GM21528 (cell line): ENCODE measurements around the gene HOXA10.

Experiments used
- ATAC-seq: cut with Tn5 transposase; IDR thresholded peaks from one replicate; pipeline ENCODE4 v1.9.1; 2021; ENCODE audit warnings: mild to moderate bottlenecking, moderate library complexity; ENCODE audit not compliant: unreplicated experiment, low FRiP score

Gene HOXA10

DNA sequence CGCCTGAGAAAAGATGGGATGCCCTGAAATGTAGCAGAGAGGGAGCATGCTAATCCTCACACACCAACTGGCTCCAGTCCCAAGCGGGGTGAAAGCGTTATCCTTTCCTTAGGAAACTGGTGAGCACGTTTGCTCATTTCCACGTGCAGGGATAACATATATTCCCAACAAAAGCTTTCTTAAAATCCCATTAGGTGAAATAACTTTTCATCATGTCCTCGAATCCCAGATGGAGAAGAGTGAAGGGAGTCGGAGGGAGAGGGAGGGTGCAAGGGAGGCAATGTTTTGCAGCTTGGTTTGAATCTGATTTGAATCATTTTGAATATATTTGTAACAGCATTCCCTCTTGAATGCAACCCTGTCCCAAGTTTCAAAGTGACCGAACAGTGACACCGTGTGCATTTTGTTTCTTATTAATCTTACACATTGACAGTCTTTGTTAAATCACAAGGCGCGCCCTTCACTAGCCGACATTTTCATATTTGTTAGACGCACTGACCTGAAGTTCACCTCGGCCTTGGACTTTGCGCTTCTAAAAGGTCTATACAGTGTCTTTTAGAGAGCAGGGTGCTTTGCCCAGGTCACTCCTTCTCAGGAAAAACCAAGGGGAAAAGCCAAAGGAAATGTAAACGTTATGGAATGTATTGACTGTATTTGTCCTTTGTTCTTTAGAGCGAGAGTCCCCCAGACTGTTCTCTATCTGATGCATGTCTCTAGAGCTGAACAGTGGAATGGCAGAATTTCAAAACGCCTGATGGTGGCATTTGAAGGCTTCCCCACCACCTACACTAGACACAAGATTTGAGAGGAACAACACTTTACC, 40.5 kb downstream of the HOXA10 start:
- no peak for ATAC-seq

DNA sequence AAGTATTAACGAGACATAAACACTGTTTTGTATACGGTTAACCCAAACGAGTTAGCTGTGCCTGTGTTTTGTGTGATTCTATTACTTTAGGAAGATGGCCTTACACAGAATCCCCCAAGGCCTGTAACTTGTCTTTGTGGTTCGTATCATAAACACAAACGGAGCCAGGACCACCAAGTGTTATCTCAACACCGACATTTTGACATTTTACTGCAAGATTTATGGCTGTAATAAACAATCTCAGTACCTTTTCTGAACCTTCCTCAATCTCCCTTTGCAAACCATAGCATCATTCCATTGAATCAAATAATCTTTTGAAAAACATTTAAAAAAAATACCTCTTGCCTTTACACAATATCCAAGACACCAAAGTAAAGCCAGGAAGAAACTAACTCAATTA, 41.1 kb downstream of the HOXA10 start:
- ATAC-seq = no peak

DNA sequence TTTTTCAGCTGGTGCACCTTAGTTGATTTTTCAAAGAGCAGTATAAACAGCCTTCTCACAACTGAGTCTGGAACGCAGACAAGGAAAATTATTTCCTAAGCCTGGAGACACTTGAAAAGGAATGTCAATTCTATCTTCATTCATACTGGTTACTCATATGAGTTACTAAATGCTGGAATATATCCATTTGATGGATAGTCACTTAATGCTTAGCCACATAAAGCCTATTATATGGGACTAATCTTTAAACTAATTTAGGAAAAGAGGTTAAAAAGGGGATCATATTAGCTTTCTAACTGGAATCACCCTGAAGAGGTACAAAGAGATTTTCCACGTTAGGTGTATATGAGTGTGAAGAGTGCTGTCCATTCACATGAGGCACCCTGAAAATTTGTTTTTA, 41.9 kb downstream of the HOXA10 start:
- no peak for ATAC-seq

GRCh38 chr7:27131390-27131819, 42.7 kb downstream of the HOXA10 start:
- ATAC-seq = no peak

- ATAC-seq = no peak
Observed at GRCh38 chr7:27130540-27131389, 43.4 kb downstream of the HOXA10 start, which contains the start of gene HOXA4. Gene HOXA4, minus strand, starts transcription at chr7:27130757. Its CDS starts 24 bp downstream, at chr7:27130733.

DNA sequence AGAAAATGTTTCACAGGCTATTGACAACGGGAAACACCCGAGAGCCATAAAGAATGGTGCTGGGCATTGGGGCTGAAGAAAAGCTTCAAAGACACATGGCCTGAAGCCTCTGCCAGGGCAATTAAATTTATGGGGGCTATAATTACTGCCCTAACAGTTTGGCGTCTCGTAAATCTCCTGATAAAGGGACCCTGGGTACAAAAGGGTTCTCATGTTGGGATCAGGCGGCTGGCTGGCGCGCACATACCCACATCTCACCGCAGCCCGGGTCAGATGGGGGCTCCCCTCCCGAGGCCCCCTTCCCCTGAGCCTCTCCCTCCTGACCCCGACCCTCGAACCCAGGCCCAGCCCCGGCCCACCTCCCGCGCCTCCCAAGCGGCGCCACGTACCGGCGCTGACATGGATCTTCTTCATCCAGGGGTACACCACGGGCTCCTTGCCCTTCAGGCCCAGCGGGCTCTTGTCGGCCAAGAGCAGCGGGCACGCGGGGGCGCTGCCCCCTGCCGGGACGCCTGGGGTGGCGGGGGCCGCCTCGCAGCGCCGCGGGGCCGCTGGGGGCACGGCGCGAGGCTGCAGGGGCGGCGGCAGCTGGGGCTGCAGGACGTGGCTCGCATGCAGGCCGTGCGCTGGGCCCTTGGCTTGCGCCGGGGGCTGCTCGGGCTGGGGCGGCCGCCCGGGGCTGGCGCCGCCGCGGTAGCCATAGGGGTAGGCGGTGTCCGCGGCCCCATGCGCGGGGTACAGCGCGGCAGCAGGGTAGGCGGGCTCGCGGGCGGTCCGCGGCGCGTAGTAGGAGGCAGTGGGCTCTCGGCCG, 44.2 kb downstream of the HOXA10 start:
- ATAC-seq = no peak

GRCh38 chr7:27128776-27129728, 45.1 kb downstream of the HOXA10 start:
- no peak for ATAC-seq

- no peak for ATAC-seq
Observed at GRCh38 chr7:27128034-27128433, 46.1 kb downstream of the HOXA10 start.

DNA sequence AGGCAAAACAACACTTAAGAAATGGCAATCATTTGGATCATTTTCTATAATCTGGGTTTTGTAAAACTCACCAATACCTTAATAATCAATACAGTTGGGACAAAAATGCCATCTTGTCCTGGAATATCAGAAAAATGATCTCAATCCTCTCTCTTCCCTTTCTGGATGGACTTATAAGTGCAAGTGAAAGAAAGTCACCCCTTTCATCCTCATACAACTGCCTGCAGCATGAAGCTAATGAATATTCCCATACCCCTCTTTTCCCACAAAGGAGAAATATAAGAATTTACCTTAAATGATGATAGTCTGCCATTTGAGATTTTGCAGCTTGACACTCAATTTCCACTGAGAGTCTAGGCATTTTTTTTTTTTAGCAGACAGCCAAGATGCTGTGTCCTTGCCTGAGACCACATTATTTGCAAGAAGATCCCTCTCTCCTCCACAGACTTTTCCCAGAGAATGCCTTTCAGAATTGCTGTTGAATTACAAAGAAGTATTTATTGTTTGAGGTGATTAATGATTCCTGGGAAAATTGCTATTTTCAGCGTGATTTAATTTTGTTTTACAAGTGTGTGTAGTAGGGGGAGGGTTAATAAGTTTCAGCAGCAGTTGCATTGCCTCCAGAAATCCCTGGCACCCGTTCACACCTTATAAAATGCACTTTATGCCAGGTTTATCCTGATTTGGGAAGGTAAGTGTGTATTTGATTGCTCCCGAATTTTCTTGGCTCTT, 47.4 kb downstream of the HOXA10 start:
- no peak for ATAC-seq

- no peak for ATAC-seq
Observed at GRCh38 chr7:27125986-27126394, 48.1 kb downstream of the HOXA10 start.

- no peak for ATAC-seq
Observed at GRCh38 chr7:27124902-27125689, 49.0 kb downstream of the HOXA10 start.

GRCh38 chr7:27124096-27124901, 49.8 kb downstream of the HOXA10 start:
- no peak for ATAC-seq

DNA sequence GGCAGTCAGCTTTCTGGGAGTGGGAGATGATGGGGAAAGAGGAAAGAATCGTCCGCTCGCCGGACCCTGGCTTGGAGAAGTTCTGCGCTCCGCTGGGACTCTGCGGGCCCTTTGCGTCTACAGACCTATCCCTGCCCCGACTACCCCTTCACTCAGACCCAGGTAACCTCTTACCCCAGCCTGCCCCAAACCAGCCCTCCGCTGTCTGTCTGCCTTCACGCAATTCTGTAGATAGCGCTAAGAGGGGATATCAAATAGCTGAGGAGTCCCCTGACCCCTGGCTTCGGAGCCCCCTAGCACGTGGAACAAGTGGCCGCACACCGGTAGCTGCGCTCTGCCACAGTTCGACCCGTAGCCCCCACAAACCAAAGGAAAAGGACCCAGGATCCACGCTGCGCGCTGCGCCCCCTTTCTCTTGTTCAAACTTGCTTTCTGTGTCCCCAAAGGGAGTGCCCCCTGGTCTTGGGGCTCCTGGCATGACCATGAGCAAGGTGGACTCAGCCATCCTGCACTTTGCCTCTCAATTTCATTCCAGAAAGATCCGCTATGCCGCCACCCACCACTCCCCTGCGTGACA, 50.6 kb downstream of the HOXA10 start:
- ATAC-seq = no peak

- ATAC-seq = no peak
Observed at GRCh38 chr7:27123007-27123476, 51.1 kb downstream of the HOXA10 start.

- no peak for ATAC-seq
Observed at GRCh38 chr7:27122077-27122910, 51.8 kb downstream of the HOXA10 start.

DNA sequence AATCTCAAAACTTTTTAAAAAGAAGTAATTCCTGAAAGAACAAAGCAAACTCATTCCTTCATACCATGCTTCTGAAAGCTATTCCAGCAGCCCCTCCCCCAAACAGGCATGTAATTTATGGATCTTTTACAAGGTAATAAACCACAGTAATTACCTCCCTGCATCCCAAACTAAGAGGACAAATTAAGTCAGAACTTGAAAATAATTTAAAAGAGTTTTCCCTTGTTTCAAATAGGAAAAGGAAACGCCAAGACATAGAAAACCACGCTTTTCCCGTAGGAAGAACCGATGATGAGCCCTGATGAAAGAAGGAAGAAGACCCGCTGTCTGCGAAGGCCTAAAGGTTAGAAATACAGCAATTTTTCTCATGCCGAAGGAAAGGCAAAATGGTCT, 52.4 kb downstream of the HOXA10 start:
- no peak for ATAC-seq
